ENCODE data around the gene WNT7A.

GRCh38 chr3:13815088-13815683 is 64.7 kb downstream of the WNT7A start:
- TF ChIP-seq POLR2AphosphoS5 (IDR thresholded peaks at IDR 0.05; ENCODE audit: low read depth, low read length) = no peak
- no peak for TF ChIP-seq POLR2A (IDR thresholded peaks at IDR 0.05; ENCODE audit: low read depth, low read length)

Measured in GM12892 (cell line).